Right lung (tissue), 5 donors: Measurements from ENCODE around the gene SOHLH1. TPM values are rescaled to one million over a fixed set of nuclear protein-coding genes. Genes with fewer than 3 reads are reported as not detected.

Experiments used
- DNase-seq, 2 donors: peaks; one replicate each; pipeline ENCODE4 v3.0.0-alpha.2; 2013
- polyA plus RNA-seq, 5 donors: library from polyadenylated mRNA; unstranded; fragments of 120-200 nt; gene quantifications; one replicate each; pipeline versions ENCODE4 v1.2.1 to v1.2.3, GENCODE V29; 2013; ENCODE audit warnings: inconsistent platforms in 1 of 5, low replicate concordance in 1 of 5; ENCODE audit not compliant: insufficient read length in 5 of 5, insufficient read depth in 1 of 5

The SOHLH1 gene
- polyA plus RNA-seq, 5 donors: not detected

DNA sequence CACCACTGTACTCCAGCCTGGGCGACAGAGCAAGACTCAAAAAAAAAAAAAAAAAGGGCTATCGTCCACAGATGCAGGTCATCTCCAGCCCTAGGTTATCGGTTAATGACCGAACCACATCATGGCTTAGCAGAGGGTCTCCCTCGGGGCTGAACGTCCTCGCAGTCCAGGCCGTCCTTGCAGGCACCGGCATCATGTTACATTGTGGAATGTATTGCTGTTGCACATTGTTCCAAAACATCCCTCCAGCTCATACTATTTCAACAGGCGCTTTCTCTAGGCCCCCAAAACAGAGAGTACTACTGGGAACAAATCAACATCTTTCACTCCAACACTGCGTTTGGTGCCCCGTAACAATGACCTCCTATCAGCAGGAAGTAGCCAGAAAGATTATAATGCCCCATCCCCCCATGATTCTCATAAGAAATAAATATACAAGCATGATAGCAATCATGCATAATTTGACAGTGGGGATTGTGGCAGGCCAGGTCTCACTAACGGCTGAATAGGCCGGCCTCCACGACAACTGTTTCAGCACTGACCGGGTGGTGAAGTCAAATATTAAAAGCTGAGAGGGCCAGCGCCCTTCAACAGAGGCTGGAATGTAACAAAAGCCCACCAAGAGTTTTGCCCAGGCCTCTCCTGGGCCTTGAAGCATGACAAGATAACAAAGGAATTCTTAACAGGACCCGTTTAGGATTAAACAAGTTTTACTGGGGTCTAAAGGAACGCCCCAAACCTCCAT, 37.3 kb downstream of the SOHLH1 start:
- DNase-seq: no peak

DNA sequence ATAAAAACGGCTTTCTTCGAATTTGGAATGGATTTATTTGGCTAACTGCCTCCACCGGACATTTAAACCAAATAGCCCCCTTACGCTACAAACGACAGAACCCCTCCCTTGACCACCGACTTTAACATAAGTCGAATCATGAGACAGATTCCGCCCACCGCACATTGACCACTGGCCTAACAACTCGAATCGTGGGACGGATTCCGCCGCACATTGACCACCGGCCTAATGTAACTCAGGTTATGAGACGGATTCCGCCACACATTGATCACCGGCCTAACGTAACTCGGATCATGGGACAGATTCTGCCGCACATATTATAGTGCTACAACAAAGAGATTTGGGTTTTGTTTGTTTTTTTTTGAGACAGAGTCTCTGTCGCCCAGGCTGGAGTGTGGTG, 38.9 kb downstream of the SOHLH1 start:
- DNase-seq: no peak

DNA sequence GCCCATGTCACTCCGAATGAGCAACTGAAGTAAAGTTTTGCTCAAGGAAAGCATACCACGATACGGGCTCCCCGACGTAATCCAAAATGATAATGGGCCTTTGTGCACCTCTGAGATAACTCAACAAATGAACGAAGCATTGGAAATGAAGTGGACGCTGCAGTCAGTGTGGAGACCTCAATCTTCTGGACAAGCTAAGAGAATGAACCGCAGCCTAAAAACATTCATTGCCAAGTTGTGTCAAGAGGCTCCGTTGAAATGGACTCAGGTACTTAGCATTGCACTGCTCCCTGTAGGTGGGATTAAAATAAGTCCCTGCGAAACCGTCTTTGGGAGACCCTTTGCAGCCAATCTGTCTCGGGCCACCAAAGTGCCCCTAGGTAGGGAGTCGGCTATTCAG, 40.0 kb downstream of the SOHLH1 start:
- no peak for DNase-seq

DNA sequence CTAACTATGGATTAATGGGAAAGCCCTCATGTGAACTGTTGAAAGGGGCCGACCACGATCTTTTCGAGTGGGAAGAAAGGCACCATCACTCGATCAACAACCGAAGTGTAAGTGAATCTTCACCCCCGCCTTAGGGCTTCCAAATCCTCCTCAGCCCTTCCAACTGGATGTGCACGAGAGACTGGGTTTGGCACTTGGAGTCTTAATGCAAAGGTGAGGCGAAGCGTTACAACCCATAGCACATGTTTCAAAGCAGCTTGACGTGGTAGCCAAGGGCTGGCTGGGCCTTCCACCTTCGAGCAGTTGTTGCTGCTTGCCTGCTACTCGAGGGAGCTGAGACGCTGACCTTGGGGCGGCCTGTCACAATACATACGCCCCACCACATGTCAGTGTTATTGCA, 41.9 kb downstream of the SOHLH1 start:
- no peak for DNase-seq

DNA sequence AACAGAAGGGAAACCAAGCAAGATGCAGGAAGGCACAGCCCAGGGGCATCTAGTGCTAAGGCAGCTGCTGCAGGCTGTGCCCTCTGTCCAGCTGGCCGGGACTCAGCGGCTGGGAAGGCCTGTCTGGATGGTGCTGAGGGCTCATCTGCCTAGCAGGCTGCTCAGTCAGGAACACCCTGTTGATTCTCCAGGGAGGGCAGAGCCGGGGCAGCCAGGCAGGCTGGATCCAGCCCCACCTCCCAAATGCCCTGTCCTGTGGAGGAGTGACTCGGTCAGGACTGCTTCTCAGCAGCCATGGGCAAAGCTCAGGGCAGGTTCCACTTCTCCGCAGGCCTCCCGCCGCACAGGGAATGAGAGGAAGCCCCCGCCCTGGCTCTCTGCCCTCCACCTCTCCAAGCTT, 44.0 kb downstream of the SOHLH1 start:
- no peak for DNase-seq

DNA sequence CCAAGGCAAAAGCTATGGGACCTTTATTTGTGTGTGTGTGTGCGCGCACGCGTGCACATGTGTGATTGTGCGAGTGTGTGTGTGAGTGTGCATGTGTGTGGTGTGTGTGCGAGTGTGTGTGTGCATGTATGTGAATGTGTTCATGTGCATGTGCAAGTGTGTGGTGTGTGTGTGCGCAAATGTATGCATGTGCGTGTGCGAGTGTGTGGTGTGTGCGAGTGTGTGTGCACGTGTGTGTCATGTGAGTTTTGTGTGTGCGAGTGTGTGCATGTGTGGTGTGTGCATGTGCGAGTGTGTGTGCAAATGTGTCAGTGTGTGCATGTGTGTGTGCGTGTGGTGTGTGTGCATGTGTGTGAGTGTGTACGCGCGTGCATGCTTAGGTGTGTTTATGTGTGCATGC, 48.9 kb downstream of the SOHLH1 start:
- DNase-seq: no peak

DNA sequence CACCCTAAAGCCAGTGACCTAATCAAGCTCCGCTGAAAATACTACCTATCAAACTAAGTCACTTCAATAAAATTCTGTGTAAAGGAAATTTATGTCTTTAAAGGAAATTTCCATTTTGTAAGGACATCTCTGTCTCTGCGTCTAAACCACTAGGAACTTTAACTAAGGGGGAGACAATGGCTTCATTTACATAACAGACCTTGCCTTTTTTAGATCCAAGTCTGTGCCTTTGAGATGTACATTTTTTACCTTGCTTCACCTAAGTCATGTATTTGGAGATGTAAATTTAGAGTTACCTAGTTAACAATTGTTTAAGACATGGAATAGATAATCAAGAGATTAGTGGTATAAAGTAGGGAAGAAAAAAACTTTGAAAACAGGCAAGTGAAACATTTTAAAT, 49.8 kb downstream of the SOHLH1 start:
- DNase-seq: no peak

DNA sequence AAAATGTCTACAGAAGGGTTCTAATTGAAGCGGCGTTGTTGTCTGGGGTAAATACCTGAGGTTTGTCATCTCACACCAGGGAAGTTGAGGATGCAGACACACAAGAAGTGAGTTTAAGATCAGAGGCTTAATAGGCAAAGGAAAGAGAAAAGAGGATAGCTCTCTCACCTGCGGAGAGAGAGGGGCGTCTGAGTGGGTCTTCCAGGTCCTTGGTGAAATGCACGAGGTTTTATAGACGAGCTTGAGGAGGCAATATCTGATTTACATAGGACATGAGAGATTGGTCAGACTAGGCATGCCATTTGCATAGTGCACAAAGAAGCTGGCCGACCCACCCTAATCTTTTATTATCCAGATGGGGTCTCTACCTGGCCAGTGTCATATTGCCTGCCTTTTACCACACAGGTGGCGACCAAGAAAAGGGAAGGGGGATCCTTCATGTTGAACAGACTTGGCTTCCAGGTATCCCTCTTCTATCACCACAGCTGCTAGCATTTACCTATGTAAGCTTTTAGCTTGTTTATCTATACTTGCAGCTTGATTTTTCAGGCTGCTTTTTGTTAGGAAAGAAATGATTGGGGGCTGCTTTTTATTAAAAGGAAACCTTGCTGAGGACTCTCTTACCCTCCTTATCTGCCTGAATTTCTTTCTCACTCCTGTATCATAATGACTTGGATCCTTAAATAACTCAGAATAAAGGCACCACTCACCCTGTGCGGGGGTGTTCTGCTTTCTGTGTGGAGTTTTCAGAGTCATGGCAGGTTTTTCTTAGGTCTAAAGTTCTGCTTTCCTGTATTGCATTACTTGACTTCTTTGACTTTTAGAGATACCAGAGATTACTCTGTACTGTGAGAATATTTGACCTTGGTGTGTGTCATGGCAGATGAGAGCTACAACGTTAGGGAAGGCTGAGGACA, 50.5 kb downstream of the SOHLH1 start:
- no peak for DNase-seq

DNA sequence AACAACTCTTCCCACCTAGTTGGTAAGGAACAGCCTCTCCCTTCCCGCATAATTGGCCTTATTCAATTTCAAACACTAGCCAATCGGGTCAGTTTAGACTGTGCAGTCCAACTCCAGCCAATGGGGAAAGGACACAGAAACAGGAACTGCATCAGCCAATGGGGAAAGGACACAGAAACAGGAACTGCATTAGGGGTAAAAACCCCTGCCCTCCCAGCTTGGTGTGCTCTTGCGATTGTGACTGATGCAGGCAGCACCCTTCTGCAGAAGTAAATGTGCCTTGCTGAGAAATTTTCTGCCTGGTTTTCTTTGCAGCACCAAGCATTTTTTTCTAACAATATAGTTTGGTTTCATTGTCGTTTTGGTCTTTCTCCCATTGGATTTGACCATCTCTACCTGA, 51.4 kb downstream of the SOHLH1 start:
- no peak for DNase-seq

DNA sequence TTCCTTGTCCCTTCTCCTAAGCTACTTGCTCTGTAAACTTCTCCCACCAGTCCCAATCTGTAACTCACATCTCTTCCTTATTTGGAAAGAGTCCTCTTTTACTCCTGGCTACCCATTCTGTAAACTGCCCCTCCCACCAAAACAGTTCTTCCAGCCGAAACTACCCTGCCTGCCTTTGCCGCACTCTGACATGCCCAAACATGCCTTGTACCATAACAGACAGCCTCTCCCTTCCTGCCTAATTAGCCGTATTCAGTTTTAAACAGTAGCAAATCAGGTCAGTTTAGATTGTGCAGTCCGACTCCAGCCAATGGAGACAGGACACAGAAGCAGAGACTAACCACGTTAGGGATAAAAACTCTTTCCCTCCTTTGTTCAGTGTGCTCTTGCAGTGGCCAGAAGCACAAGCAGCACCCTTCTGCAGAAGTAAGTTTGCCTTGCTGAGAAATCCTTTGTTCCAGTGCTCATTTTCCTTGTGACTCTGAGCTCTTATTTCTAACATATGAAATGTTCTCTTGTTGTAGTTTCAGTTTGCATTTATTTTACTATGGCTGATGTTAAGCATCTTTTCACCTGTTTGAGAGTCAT, 54.6 kb downstream of the SOHLH1 start:
- no peak for DNase-seq

Other genes with a start within 250 kb of the SOHLH1 start
- 10 to 100 TPM; 26.3 to 37.3 (median 32.3) TPM for gene PPP1R26, start 219.7 kb downstream of the SOHLH1 start, polyA plus RNA-seq
- 10 to 100 TPM; 31.6 to 50.0 (median 39.6) TPM for gene MRPS2, start 198.8 kb downstream of the SOHLH1 start, polyA plus RNA-seq
- gene LCN1, start 178.0 kb downstream of the SOHLH1 start, polyA plus RNA-seq: not detected
- gene OBP2A, start 153.4 kb downstream of the SOHLH1 start, polyA plus RNA-seq: not detected
- gene PAEP, start 137.7 kb downstream of the SOHLH1 start, polyA plus RNA-seq: under 1 TPM in 2 of 5 donors, not detected in 3; 0.27 to 0.68 TPM
- gene GLT6D1, start 59.9 kb downstream of the SOHLH1 start, polyA plus RNA-seq: not detected
- gene LCN9, start 36.2 kb downstream of the SOHLH1 start, polyA plus RNA-seq: not detected
- gene KCNT1, start 2.7 kb upstream of the SOHLH1 start, polyA plus RNA-seq: under 1 TPM; 0.21 to 0.90 (median 0.53) TPM
- gene CAMSAP1, start 208.1 kb upstream of the SOHLH1 start, polyA plus RNA-seq: 10 to 100 TPM; 20.5 to 24.1 (median 22.7) TPM